GM21390 (cell line): Measurements from ENCODE around the gene FIGLA.

Experiments
- ATAC-seq: cut with Tn5 transposase; IDR thresholded peaks from one replicate; pipeline ENCODE4 v1.9.1; 2021; ENCODE audit not compliant: unreplicated experiment

Gene FIGLA

DNA sequence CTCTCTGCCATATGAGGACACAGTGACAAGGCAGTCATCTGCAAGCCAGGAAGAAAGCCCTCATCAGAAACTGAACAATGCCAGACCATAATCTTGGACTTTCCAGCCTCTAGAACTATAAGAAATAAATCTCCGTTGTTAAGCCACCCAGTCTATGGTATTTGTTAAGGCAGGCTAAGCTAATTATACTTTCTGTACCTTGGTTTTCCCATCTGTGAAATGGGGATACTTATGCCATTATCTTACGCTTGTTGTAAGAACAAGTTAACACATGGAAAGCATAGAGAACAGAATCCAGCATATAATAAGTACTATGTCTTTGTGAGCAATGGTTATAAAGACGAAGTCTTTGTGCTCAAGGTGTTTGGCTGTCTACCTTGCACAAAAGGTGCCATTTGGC is 14.2 kb downstream of the FIGLA start:
- ATAC-seq = no peak

DNA sequence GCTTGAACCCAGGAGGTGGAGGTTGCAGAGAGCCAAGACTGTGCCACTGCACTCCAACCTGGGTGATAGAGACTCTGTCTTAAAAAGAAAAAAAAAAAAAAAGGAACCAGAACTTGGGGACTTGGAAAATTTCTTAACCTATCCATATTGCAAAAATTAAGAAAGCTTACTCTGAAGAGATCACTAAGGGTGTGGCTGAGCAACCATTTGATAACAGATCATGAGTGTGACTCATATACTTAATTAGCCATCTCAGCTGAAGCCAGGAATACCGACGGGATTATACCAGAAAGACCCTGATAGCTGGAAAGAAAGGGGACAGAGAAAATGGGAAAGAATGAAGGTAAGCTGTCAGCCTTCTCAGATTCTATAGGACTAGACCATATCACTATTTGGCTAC is 15.3 kb downstream of the FIGLA start:
- ATAC-seq = no peak

DNA sequence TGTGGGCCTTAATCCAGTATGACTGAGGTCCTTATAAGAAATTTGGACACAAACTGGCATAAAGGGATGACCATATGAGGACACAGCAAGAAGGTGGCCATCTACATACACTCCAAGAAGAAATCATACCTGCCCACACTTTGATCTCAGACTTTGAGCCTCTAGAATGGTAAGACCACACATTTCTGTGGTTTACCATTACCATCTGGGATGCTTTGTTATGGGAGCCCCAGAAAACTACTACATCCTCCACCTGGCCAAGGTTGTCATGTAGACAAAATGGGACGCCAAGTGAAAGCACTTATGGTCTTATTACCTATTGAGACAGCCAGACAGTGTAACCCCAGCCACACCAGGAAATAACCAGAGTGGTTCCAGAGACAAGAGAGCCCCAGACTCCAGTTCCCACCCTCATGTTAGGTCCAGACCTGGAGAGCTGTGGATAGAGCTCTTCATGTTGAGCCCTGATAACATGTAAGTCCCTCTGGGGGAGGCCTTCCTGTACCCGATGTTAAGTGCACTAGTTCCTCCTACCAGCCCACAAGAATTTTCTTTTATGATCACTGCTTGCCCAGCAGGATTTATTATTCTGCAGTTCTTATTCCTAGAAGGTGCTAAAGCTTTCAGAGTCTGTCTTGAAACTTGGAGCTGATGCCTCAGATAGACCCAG is 17.8 kb downstream of the FIGLA start:
- no peak for ATAC-seq

DNA sequence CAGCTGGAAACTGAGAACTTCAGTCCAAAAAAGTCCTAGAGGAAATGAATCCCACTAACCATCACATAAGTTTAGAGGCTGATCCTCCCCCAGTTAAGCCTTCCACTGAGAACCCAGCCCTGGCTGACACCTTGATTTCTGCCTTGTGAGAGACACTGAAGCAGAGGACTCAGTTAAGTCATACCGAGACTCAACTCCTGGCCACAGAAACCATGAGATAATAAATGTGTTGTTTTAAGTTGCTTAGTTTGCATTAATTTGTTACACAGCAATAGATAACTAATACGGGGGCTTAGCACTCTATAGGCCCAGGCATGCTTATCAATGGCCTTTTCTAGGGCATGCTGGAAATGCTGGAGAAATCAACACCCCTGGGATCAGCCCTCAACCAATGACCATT is 19.0 kb downstream of the FIGLA start:
- ATAC-seq = no peak

DNA sequence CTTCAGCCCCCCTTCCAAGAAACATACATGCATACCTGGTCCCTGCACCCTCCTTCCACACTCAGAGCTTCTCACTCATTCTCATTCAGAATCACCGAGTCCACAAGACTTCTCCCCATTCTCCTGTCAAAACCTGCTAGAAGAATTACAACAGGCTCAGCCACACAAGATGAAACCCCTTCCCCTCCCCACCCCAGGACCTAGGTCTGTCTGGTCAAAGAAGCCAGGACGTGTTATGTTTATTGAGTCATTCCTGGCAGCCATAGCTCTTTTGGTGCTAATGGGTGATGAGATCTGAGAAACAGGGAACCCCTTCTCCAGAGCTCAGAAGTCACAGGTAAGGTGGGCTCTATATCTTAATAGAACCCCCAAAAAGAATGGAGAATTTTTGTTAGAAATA is 21.0 kb downstream of the FIGLA start:
- ATAC-seq = no peak

DNA sequence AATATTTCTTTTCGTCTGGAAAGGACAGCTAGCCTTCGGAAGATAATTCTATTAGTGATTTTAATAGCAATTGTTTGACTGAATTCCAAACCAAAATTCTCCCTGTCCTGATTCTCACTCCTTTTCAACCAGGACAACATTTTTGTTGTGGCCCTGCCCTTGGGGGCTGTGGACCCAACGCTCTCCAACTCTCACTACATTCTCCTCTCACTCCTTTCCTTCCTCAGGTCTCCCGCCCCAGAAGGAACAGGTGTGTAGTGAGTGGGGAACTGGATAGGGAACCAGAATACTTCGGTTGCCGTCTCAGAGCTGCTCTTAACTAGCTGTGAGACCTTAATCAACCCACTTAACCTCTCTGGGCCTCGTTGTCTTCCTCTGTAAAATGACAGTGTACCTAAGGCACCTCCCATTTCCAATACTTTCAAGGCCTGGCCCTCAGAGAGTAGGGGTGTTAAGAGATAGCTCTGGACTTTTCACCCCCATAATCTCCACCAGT is 21.8 kb downstream of the FIGLA start:
- ATAC-seq = no peak

DNA sequence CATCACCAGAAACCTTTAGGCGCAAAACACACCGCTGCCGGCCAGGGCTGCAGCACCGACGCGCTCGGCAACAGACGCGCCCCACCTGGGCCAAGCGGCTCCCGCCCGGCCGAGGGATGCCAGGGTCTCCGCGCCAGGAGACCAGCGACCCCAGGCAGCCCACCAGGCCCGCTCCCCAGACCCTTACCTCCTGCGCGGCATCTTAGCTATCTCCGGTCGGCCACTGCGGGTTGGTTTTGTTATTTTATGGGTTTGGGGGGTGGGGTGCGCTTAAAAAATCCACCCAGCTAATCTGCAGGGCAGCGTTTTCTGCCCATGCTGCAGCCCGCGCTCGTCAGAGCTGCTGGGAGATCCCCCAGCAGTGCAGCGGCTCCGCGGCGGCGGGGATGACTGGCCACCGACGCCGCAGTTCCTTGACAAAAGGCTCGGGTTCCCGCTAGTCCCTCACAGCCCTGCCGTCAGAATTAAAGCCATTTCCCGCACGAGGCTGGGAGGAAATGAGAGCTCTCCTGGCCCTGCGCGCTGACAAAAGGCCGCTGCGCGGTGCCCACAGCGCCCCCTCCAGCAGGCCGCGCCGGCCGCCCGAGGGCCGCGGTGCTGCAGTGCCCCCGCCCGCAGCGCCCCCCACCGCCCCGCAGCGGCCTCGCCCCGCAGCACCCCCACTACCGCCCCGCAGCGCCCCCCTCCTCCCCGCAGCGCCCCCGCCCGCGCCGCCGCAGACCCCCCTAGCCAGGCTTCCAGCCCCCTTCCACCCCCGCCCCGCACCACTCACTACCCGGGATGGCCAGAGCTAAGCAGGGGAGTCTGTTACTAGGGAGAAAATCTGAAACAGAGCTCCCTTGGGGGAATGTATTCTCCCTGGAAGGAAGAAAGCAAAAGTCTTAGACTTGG is 22.5 kb downstream of the FIGLA start, which contains the start of gene ADD2:
Gene ADD2, minus strand, starts transcription at position 502 of the 891 bp plus-strand sequence. CDS start 61,792 bp downstream, outside the sequence.
- ATAC-seq = no peak

DNA sequence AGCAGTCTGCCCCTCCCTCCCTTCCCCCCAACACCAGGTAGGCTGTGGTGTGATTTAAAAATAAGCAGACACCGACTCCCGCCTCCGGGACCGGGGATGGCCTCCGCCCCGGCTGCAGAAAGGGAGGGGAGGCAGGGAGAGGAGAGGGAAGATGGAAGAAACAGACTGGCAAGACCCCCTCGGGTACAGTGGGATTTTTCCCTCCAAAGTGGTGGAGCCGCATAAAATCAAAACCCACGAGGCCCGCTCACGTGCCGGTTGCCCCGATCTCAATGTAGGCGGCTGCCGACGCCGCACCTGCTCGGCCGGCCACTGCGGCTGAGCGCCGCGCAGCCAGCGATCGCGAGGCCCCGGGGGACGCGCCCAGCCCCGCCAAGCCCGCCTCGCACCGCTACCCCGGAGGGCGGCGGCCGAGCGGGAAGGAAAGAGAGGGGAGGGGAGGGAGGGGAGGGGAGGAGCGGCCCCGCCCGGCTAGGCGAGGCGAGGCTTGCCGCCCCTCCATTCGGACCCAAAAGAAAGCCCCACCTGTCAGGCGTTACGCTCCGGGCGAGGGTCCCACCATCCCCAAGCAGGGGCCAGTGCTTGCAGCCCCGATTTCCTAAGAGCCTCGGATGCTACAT is 23.3 kb downstream of the FIGLA start:
- no peak for ATAC-seq

DNA sequence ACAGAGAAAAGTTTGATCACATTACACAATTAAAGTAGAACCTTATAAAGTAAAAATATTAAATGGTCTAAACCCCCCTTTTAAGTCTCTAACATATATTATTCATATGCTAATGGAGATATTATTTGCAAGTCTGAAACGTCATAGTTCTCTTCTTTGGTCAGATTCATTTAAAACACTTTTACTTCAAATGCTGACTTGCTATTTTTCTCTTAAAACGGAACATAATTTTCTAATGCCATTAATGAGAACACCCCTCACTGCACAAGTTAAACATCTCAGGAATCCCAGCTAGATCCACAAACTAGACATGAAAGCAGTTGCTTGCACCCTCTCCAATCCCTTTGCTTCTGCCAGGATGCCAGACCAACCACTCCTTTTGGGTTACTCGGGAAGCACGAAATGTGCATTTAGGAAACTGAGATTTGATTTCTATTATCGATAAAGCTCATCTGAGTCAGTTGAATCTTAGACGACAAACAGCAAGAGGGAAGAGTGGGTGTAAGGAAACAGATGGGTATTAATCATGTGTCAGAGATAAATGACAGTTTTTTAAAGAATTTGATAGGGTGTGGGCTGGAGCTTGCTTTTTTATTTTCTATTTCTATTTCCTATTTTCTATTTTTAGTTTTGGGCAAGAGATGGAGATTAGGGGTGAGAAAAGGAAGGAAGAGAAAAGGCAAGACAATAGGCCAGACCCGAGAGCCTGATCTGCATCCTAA is 23.9 kb downstream of the FIGLA start:
- no peak for ATAC-seq

DNA sequence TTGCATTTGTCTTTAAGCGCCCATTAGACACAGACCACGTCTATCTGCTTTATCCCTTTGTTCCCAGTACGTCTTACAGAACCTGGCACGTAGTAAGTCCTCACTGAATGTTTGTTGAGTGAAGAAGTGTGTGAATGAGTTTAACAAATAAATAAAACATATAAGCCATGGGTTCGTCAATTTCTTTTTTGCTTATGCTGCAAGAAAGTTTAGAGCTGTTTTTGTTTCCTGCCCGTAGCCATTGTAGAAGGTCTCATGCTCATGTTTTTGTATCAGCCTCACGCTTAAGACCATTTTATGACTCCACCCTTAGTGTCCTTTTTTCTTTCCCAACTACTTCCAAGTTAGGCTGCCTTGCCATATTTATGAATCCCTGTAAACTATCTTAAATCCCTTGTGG is 24.9 kb downstream of the FIGLA start:
- ATAC-seq = no peak

DNA sequence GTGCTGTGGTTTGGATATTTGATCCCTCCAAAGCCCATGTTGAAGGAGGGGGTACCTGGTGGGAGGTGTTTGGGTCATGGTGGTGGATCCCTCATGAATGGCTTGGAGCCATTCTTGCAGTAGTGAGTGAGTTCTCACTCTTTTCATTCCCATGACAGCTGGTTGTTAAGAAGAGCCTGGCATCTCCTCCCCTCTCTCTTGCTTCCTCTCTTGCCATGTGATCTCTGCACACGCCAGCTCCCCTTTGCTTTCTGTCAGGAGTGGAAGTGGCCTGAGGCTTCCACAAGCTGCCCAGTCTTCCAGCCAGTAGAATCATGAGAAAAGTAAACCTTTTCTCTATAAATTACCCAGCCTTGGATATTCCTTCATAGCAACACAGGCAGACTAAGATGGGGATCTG is 31.0 kb downstream of the FIGLA start:
- no peak for ATAC-seq

DNA sequence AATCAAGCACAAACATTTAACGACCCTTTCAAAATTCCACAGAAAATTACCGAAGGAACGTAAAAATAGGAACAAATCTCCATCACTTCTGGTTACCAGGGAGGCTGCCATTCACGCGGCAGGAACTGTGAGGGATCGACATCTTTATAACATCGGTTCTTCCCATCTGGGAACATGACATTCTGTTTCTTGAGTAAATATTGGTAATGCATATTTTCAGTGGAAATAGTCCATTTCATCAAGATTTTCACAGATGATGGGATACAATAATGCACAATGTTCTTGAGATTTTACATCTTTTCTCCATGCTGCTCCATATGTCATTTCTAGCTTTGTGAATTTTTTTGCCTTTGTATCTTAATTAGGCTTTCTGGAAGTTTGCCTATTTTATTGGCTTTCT is 32.5 kb downstream of the FIGLA start:
- ATAC-seq = no peak

DNA sequence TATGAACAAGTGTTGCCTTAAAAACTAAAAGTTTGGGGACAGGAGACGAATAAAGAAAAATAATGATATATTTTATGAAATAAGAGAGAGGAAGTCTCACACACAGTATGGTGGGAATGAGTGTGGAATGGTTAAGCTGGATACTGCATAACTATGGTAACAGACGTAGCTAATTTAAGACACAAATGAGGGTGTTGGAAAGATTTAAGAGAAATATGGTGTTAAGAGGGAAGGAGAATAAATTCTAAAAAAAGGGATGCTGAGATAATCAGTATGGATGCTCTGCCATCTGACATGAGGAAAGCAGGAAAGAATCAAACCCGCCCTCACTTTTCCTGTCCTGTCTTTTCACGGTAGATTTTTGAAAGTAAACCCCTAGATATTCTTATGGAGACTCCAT is 33.1 kb downstream of the FIGLA start:
- no peak for ATAC-seq

DNA sequence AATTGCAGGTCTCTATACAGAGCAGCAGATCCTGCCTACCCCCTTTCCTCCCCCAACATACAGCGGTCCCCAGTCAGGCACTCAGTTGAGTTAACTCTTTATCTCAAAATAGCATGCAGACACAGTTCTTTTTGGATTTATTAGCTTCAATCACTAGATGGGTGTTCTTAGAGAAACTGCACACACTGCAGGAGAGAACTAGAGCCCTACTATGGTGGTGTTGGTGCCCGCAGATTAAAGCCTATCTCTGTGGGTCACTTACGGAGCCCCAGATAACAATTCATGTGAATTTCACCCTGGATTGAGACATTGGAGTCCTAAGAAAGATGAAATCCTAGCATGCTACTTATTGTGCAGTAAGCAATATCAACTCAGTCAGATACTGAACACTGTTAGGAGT is 34.3 kb downstream of the FIGLA start:
- ATAC-seq = no peak

DNA sequence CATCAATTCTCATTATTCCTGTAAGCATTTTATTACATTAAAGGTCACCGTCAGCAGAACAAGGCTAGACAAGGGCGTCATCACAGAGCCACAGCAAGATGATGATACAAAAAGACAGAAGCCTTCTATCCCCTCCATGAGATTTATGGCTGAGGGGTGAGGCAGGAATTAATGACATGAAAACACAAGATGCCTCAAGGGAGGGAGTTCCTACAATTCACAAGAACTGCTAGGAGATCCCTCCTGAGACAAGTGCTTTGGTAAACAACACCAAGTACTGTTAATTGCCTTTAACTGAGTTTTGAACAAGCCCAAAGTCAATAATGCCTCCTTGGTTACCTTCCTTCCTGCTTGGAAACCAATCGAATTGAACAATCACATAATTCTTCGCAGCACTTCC is 36.5 kb downstream of the FIGLA start:
- no peak for ATAC-seq

DNA sequence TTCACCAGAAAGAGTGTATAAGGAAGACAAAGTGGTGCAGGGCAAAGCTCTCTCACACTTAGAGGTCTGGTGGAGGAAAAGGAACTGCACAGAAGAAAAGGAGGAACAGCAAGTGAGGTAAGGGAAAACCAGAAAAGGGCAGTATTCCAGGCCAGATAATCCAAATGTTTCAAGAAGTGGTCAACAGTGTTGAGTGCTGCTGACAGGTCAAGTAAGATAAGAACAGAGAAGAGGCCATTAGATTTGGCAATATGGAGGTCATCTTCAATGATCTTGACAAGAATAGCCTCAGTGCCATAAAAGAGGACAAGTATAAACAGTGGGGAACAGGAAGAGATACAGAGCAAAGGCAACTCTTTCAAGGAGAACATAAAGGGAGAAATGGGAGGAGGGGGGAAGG is 37.4 kb downstream of the FIGLA start:
- no peak for ATAC-seq

DNA sequence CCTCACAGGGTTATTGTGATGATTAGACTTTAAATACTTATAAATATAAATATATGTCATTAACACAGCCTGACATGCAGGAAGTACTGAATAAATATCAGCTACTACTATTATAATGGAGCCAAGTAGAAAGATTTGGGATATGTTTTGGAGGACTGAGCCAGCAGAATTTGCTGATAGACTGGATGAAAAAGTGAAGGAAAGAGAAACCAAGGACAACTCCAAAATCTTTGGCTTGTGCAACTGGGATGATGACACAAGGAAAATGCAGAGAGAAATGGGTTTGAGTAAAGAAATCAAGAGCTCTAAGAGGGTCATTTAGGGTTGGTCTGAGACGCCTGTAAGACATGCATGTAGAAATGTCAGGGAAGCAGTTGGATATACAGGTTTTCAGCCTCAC is 38.0 kb downstream of the FIGLA start:
- ATAC-seq = no peak

DNA sequence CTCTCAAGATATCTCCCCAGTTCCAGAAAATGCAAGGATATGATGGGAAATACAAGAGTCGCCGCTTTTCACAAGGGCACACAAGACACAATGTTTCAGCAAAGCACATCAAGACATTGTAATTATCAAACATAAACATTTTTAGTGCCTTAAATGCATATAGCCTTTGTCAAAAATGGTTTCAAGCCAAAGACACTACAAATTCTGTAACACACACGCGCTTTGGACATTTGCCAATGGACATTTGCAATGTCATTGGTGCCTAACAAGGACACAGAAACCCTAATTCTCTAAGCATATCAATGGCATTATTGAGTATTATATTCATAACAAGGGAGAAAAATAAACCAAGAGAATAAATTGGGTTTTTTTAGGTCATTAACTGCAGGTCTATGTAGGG is 38.6 kb downstream of the FIGLA start:
- no peak for ATAC-seq

DNA sequence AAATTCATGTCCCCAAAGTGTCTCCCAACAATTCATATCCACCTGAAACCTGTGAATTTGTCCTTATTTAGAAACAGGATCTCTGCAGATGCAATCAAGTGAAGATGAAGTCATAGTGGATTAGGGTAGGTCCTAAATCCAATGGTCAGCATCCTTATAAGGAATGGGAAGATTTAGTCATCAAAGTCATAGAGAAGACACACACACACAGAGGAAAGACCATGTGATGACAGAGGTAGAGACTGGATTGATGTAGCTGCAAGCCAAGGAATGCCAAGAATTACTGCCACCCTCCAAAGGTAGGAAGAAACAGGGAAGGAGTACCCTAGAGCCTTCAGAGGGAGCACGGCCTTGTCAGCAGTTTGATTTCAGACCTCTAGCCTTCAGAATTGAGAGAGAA is 40.1 kb downstream of the FIGLA start:
- ATAC-seq = no peak

DNA sequence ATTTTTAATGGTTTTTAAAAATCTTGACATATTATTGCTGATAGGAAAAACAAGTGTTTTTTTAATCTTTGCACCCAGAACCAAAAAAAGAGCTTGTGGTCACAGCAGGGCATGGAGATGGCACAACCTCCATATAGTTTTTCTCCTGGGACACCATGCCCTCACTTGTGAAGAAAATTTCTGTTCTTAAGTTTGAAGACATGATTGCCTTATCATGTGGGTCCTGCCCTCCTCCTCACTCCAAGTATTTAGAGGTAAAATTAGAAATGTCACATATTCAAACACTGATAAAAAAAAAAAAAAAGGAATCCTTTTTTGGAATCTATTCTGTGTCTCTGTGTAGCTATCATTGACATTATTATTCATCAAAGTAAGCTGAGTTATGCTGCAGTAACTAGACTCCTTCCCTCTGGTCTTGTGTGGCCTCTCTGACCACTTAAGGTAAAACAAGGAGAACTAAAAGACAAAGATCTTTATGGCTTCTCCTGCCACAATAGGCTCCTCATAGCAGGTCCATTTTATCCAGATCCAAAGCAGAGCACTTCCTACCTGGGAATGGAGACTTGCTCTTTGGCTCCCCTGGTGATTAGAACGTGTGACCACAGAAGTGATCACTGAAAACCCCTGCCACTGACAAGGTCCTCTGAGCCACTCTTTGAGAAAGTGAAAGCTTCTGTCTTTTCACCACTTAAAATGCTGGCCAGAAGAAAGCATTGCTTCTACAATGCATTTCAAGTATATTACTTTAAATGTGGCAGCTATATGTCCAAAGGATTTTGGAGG is 42.2 kb downstream of the FIGLA start:
- no peak for ATAC-seq
